Melanocyte of skin (primary cell): Measurements from ENCODE around the gene CABP4. TPM values are rescaled to one million over a fixed set of nuclear protein-coding genes. Genes with fewer than 3 reads are reported as not detected.

Experiments used
- small RNA-seq, 2 donors: library from RNA; depleted of rRNA; stranded (forward); fragments of <200 nt; gene quantifications; one replicate each; pipeline ENCODE3, GENCODE V24; 2012
- total RNA-seq, 2 donors: library from RNA; depleted of rRNA; stranded (reverse); fragments of >200 nt; gene quantifications; 2 replicates each; pipeline ENCODE4 v1.2.3, GENCODE V29; 2012

CABP4 gene
- not detected for total RNA-seq

DNA sequence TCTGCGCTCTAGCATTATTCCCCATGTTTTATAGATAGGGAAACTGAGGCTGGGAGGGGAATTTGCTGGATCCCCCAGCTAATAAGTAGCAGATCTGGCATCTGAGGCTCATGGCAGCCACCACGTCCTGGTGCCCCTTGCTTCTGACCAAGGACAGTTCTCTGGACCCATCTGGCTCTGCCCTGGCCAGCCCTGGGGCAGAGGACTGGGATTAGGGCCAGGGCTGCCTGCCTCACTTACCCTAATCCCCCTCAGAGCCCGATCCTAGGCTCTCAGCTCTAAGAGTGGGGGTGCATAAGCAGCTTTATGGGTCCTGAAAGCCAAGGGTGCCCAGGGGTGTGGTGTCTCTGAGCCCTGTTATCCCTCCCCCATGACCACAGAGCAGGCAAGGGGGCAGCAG lies at the start of gene CABP4:
CABP4 (plus strand) TSS at position 301 of the 400 bp plus-strand sequence; CDS start at position 371, 70 bp downstream.

DNA sequence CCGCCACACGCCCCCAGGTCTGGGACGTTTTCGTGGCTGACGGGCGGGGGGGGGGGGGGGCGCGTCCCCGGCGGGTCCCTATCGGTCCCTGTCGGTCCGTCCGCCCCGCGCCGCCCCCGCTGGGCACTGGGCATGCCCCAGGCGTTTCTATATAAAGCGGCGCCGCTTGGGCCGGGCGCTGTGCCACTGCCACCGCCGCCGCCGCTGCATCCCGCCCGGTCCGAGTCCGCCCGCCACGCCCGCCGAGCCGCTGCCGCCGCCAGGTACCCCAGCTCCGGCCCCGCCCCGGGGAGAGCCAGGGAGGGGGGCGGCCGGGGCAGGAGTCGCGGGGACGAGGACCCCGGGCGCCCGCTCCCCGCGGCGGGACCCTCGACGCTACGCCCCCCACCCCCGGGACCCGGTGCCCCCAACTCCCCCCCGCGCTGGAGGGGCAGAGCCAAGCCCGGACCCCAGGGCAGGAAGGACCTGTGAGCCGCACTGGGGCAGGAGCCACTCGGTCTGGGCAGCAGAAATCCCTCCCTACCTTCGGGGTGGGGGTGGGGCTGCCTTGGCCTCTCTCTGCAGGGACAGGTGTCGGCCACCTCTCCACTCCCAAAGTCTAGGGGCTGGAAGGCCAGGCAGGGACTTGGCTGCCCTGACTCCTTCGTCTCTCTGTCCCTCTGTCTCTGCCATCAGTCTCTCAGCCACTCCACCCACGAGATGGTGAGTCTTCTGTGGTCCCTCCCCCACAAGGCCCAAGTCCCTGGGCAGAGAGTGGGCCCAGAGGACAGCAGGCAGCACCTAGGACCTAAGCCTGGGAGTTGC lies 39.5 kb upstream of the CABP4 start, which contains the start of gene CARNS1:
CARNS1 (plus strand) TSS at position 178 of the 804 bp plus-strand sequence; CDS start at position 700, 522 bp downstream.

DNA sequence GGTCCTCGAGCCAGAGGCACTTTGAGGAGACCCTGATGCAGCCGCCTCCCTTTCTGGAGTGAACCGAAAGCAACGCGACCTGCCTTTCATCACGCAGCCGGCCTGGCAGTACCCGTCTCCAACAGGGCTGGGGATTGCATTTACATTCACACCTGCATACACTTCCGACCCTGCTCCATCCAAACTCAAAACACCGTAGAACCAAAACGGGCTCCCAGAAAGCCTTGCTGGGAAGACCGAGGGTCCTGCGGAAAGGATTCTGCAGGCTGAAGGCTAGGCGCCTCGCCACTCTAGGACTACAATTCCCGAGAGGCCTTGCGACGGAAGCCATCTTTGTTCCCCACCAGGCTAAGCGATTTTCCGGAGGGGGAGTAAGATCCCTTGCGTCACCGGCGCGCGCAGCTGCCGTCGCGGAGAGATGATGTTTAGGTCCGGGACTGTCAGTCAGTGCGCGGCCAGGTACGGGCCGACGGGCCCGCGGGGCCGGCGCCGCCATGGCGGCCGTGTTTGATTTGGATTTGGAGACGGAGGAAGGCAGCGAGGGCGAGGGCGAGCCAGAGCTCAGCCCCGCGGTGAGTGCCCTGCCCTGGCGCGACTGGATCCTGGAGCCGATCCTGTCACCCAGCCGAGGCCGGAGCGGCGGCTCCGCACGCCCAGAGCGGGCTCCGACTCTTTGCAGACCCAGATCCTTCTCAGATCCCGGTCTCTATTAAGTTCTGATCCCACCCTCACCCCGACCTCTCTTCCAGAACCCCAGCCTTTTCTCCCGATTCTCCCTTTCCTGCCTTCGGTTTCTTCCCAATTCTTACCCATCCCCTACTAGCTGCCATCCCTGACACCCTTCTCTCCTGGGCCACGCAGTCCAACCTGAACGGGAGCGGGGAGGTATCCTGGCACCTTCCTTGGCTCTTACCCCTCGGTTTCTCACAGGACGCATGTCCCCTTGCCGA lies 26.8 kb upstream of the CABP4 start, which contains the start of gene RPS6KB2:
RPS6KB2 (plus strand) TSS at position 443 of the 950 bp plus-strand sequence; CDS start at position 495, 52 bp downstream.

DNA sequence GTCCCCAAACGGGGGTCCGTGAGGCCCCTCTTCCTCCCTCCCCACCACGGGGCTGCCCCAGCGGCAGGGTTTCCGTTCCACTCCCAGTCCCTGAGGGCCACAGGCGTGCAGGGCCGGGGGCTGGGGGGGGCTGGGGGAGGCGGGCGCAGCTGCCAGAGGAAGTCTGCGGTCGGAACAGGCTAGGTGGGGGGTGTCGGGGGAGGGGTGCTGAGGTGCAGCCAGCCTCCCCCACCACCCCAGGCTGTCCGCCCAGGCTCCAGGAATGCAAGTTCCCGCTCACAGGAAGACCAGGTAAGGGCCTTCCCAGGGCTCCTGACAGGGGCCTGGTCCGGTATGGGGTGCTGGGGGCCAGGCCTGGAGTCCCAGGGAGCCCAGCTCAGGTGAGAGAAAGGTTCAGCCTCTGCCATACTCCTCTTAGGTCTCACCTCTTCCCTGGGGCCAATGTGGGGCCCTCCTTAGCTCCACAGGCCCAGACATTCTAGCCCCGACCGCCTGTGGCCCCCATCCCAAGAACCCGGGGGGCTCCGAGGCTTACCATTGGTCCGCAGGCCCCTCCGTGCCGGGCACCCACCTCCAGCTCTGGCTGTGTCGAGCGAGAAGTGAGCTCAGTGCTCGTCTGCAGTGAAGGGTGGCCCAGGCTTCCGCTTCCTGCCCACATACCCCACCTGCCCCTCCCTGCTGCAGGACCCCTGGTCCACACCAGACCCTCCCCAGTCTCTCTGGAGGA lies 17.9 kb upstream of the CABP4 start, which contains the start of gene PTPRCAP:
PTPRCAP (minus strand) TSS at position 601 of the 727 bp plus-strand sequence; CDS start at position 538, 63 bp downstream.

DNA sequence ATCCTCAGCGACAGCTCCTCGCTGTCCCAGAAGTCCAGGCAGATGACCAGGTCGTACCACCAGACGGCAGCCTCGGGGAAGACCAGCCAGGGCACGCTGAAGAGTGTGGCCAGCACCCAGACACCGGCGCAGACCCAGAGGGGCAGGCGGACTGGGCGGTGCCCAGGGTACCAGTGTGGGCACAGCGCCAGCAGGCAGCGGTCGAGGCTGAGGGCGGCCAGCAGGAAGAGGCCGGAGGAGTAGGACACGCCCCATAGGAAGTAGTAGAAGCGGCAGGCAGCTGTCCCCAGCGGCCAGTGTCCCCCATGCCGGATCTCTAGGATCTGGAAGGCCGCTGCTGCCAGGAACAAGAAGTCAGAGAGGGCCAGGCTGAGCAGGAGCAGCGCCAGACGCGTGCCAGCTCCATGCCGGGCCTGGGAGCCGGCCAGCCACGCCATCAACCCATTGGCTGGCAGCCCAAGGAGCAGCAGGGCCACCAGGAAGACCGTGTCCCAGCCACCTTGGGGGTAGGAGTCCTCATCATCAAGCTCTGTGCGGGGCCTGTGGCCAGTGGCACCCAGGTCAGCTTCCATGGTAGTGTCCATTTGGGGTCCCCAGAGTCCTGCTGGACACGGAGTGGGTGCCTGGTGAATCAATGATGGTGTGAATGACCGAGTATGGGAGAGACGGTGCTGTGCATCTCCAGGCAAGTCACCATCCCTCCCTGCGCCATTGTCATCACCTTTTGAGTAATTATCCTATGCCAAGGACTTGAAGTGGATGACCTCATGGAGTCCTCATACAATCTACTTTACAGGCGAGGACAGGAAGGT lies 2.8 kb upstream of the CABP4 start, which contains the start of gene GPR152:
GPR152 (minus strand) TSS at position 589 of the 812 bp plus-strand sequence; CDS start at position 584, 5 bp downstream.

DNA sequence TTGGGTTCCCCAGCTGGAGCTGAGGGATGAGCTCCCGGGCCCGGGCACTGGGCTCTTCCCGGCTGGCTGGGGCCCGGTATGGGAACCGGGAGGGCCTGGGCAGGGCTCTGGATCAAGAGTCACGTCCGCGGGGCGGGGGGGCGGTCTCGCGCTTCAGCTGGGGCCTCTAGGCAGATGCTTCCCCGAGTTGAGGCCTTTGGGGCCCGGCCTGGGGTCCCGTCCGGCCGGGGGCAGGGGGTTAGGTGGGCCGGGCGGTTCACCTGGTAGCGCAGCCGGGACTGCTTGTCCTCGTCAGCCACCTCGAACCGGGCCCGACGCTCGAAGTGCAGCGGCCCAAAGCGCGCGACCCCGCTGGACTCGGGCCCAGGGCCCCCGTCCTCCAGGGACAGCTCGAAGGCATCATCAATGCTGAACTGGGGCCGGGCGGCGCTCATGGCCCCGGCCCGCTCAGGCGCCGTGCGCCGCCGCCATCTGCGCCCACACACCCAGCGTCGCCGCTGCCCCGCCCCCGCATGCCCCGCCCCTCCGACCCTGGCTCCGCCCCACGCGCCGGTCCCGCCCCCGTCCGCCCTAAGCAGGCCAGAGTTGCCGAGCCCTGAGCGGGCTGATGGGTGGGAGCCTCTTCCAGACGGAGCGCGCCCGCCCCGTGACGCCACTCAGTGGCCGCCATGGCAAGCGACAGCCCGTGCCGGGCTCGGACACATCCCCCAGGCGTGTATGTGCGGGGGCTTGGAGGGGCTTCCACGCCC lies 13.8 kb downstream of the CABP4 start, which contains the start of gene TMEM134:
TMEM134 (minus strand) TSS at position 493 of the 749 bp plus-strand sequence; CDS start at position 434, 59 bp downstream.

DNA sequence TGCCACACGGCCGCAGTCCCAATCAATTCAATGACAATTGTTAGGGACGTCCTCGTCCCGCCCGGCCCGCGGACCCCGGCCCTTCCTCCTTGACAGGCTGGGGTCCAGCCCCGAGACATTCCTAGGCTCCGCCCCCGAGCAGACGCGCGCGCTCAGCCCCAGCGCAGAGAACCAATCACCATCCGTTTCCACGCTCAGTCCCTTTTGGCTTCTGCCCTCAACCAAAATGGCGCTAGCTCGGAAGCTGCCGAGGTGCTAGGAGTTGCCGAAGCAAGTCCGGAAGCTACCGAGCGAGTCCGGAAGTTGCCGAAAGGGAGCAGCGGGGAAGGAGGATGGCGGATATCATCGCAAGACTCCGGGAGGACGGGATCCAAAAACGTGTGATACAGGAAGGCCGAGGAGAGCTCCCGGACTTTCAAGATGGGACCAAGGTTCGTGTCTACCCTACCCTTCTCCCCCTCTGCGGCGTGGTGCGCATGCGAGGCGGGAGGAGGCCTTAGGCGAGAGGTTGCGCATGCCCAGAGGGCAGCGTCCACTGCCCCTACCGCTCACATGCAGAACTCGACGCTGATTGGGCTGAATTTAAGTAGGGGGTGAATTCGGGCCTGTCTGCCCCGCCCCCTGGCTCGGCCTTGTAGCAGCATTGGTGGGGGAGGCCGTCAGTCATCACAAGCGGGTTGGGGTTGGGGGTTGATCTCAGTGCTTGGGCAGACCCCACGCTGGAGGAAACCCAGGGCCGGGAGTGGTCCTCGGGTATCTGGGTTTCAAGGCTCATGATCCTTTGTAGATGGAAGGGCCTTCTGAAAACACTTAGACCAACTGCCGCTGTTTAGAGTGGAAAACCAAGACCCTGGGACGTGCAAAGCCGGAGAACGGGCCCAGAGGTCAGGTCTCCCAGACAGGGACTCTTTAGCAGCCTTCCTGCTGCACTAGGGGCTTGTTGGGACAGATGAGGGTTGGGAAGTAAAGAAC lies 28.0 kb downstream of the CABP4 start, which contains the start of gene AIP:
AIP (plus strand) TSS at position 200 of the 972 bp plus-strand sequence; CDS start at position 333, 133 bp downstream.

DNA sequence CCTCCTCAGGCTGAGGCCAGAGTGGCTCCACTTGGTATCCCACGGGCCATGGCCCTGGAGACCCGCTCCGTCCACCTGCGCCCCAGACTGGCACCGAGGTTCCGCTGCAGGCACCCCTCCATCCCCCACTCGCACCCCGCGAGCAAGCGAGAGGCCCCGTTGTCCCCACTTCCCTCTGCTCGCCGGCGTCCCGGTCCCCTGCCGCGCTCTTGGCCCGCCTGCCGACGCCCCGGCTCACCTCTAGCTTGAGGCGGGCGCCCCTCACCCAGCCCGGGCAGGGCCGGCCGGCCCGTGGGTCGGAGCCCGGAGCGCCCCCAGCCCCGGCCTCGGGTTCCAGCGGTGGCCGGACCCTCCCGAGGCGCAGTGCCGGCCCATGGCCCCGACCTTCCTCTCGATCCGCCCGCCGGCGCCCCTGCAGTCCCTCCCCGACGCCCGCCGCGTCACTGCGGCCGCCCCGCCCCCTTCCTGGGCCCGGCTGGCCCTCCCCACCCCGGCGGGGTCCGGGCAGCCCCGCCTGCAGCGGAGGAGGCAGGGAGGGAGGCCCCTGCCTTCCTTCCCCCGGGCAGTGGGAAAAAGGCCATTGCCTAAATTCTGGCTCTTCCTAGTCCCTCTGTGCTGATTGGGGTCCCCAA lies 49.9 kb downstream of the CABP4 start, which contains the start of gene PITPNM1:
PITPNM1 (minus strand) TSS at position 414 of the 632 bp plus-strand sequence. CDS start 1,183 bp downstream, outside the sequence.

DNA sequence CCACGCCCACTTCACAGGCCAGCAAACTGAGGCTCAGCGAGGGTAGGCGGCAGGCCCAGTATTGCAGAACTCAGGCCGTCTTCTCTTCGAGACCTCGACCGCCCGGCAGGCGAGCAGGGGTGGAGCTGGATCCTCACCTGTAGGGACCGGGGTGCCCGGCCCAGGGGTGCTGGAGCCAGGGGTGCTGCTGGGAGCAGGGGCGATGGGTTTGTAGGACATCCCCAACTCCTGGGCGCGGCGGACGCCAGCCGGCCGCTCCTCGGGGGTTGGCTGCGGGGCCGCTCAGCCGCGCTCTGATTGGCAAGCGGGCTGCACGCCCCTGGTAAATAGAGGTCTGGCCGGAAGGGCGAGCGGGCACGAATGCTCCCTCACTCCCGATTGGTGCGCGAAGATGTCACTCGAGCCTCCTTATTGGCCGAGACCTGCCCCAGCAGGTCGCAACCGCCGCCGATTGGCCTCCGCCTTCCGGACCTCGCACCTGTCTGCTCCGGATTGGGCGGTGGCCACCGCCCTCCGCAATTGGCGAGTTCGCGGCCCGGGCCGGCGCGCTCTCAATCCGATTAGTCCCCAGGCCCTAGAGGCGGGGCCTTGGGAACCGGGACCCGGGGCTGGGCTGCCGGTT lies 52.8 kb downstream of the CABP4 start, which contains the start of gene CDK2AP2:
CDK2AP2 (minus strand) TSS at position 299 of the 622 bp plus-strand sequence; CDS start at position 219, 80 bp downstream.

Small RNA genes lying within 50 kb of the gene (small RNA-seq; reads per million reads assigned to genes)
- 0 reads per million in 2 donors for gene MIR6752

Other genes starting within 250 kb of the CABP4 start
- gene GRK2, start 188.9 kb upstream of the CABP4 start, total RNA-seq: 10 to 100 TPM; 32.3 to 42.0 TPM
- 10 to 100 TPM; 43.7 to 44.3 TPM for gene ANKRD13D, start 166.1 kb upstream of the CABP4 start, total RNA-seq
- 10 to 100 TPM; 11.7 to 14.8 TPM for gene SSH3, start 151.8 kb upstream of the CABP4 start, total RNA-seq
- gene POLD4, start 101.8 kb upstream of the CABP4 start, total RNA-seq: 10 to 100 TPM; 18.3 to 22.4 TPM
- under 1 TPM; 0.33 to 0.34 TPM for gene CLCF1, start 81.8 kb upstream of the CABP4 start, total RNA-seq
- 10 to 100 TPM; 10.7 to 11.0 TPM for gene RAD9A, start 63.4 kb upstream of the CABP4 start, total RNA-seq
- 100 to 1,000 TPM; 176 to 244 TPM for gene PPP1CA, start 53.5 kb upstream of the CABP4 start, total RNA-seq
- not detected for gene TBC1D10C, start 51.3 kb upstream of the CABP4 start, total RNA-seq
- under 1 TPM in 1 of 2 donors, not detected in 1; under 0.01 TPM for gene CARNS1, start 39.7 kb upstream of the CABP4 start, total RNA-seq
- 10 to 100 TPM; 33.3 to 37.5 TPM for gene RPS6KB2, start 26.9 kb upstream of the CABP4 start, total RNA-seq
- 1 to 10 TPM in 1 of 2 donors, under 1 TPM in 1; 0.33 to 1.0 TPM for gene PTPRCAP, start 17.7 kb upstream of the CABP4 start, total RNA-seq
- 100 to 1,000 TPM; 120 to 134 TPM for gene CORO1B, start 11.9 kb upstream of the CABP4 start, total RNA-seq
- not detected for gene GPR152, start 2.6 kb upstream of the CABP4 start, total RNA-seq
- gene TMEM134, start 13.9 kb downstream of the CABP4 start, total RNA-seq: 10 to 100 TPM; 19.0 to 26.8 TPM
- gene AIP, start 27.7 kb downstream of the CABP4 start, total RNA-seq: 10 to 100 TPM; 52.3 to 81.6 TPM
- 10 to 100 TPM; 14.0 to 15.8 TPM for gene PITPNM1, start 50.0 kb downstream of the CABP4 start, total RNA-seq
- 10 to 100 TPM; 14.5 to 19.3 TPM for gene CDK2AP2, start 52.8 kb downstream of the CABP4 start, total RNA-seq
- gene CABP2, start 68.1 kb downstream of the CABP4 start, total RNA-seq: not detected
- gene GSTP1, start 128.5 kb downstream of the CABP4 start, total RNA-seq: 1,000 to 10,000 TPM; 1,560 to 1,583 TPM
- gene NDUFV1, start 151.6 kb downstream of the CABP4 start, total RNA-seq: 100 to 1,000 TPM; 199 to 221 TPM
- 1 to 10 TPM; 6.9 to 7.3 TPM for gene NUDT8, start 174.6 kb downstream of the CABP4 start, total RNA-seq
- gene TBX10, start 184.4 kb downstream of the CABP4 start, total RNA-seq: not detected
- gene ACY3, start 195.4 kb downstream of the CABP4 start, total RNA-seq: not detected
- gene ALDH3B2, start 219.3 kb downstream of the CABP4 start, total RNA-seq: not detected